ENCODE measurements around the gene PRORP.

GRCh38 chr14:35149239-35149638 lies 26.9 kb downstream of the PRORP start:
- TF ChIP-seq CTCF (IDR thresholded peaks at IDR 0.05; ENCODE audit: control extremely low read depth in 1 of 3, insufficient read depth in 1 of 3, low read depth in 1 of 3, low read length in 3 of 3) = no peak
- TF ChIP-seq YY1 (IDR thresholded peaks at IDR 0.05; ENCODE audit: low read depth, low read length) = no peak
- TF ChIP-seq CHD1 (IDR thresholded peaks at IDR 0.05; ENCODE audit: low read depth, low read length) = no peak
- no peak for TF ChIP-seq POLR2A (IDR thresholded peaks at IDR 0.05; ENCODE audit: control extremely low read depth in 1 of 2, low read depth in 2 of 2, low read length in 2 of 2)
- TF ChIP-seq GABPA (IDR thresholded peaks at IDR 0.05; ENCODE audit: borderline replicate concordance, insufficient read depth, low read length) = no peak
- TF ChIP-seq RFX5 (IDR thresholded peaks at IDR 0.05; ENCODE audit: borderline replicate concordance, low read depth, low read length) = no peak

All from H1 (cell line).